HepG2 (cell line): ENCODE data around the gene CYP27A1. TPM values are rescaled to one million over a fixed set of nuclear protein-coding genes. Genes with fewer than 3 reads are reported as not detected.

Experiments
- CBX5 ChIP-seq: sonication (generic); formaldehyde crosslinking; IDR thresholded peaks from 2 replicates; pipeline ENCODE4 v1.4.0; 2020; ENCODE audit warnings: missing genetic modification reagents, borderline replicate concordance
- CSRNP2 ChIP-seq: sonication (generic); formaldehyde crosslinking; conservative IDR thresholded peaks from 2 replicates; pipeline ENCODE4 v1.8.0; 2022; ENCODE audit warnings: low read depth, missing genetic modification reagents
- FOXM1 ChIP-seq: sonication (generic); formaldehyde crosslinking; IDR thresholded peaks from 2 replicates; pipeline ENCODE4 v1.5.0; 2020; ENCODE audit warnings: missing genetic modification reagents
- GLI4 ChIP-seq: sonication (generic); formaldehyde crosslinking; IDR thresholded peaks from 2 replicates; pipeline ENCODE4 v1.5.1; 2020; ENCODE audit warnings: missing genetic modification reagents, mild to moderate bottlenecking, moderate library complexity, borderline replicate concordance
- IRF9 ChIP-seq: sonication (generic); formaldehyde crosslinking; IDR thresholded peaks from 2 replicates; pipeline ENCODE4 v1.8.0; 2022; ENCODE audit warnings: missing genetic modification reagents, mild to moderate bottlenecking, borderline replicate concordance
- MNT ChIP-seq: fragments of 450-650 bp; IDR thresholded peaks from 2 replicates; pipeline ENCODE4 v1.6.1; 2016
- MXD3 ChIP-seq: IDR thresholded peaks from 2 replicates; pipeline ENCODE4 v1.6.1; 2016; ENCODE audit warnings: mild to moderate bottlenecking, missing biosample characterization, missing genetic modification reagents
- NPAS2 ChIP-seq: sonication (generic); formaldehyde crosslinking; IDR thresholded peaks from 2 replicates; pipeline ENCODE4 v1.8.0; 2022; ENCODE audit warnings: mild to moderate bottlenecking, missing genetic modification reagents, borderline replicate concordance
- NR1H2 ChIP-seq: sonication (generic); formaldehyde crosslinking; IDR thresholded peaks from 2 replicates; pipeline ENCODE4 v1.8.1; 2022; ENCODE audit warnings: low read depth, missing genetic modification reagents, borderline replicate concordance
- SIN3A ChIP-seq: IDR thresholded peaks from 2 replicates; pipeline ENCODE4 v1.6.1; 2011; ENCODE audit warnings: low read depth, mild to moderate bottlenecking, control low read depth, low read length, borderline replicate concordance
- SMAD3 ChIP-seq: sonication (generic); formaldehyde crosslinking; IDR thresholded peaks from 2 replicates; pipeline ENCODE4 v1.4.0; 2020; ENCODE audit warnings: missing genetic modification reagents
- SUZ12 ChIP-seq: fragments of 150-350 bp; IDR thresholded peaks from 2 replicates; pipeline ENCODE4 v1.6.1; 2014; ENCODE audit warnings: low read depth, low read length
- TOE1 ChIP-seq: sonication (generic); formaldehyde crosslinking; IDR thresholded peaks from 2 replicates; pipeline ENCODE4 v1.4.0; 2020; ENCODE audit warnings: mild to moderate bottlenecking, missing genetic modification reagents
- ZNF180 ChIP-seq: sonication (generic); formaldehyde crosslinking; IDR thresholded peaks from 2 replicates; pipeline ENCODE4 v1.4.0; 2020; ENCODE audit warnings: low read depth, missing genetic modification reagents, borderline replicate concordance
- ZNF281 ChIP-seq: sonication (generic); formaldehyde crosslinking; IDR thresholded peaks from 2 replicates; pipeline ENCODE4 v1.4.0; 2020; ENCODE audit warnings: missing genetic modification reagents, borderline replicate concordance
- ZNF501 ChIP-seq: sonication (generic); formaldehyde crosslinking; IDR thresholded peaks from 2 replicates; pipeline ENCODE4 v1.5.1; 2020; ENCODE audit warnings: mild to moderate bottlenecking, moderate library complexity, missing genetic modification reagents
- ZNF552 ChIP-seq: sonication (generic); formaldehyde crosslinking; IDR thresholded peaks from 2 replicates; pipeline ENCODE4 v1.9.0; 2022; ENCODE audit warnings: missing genetic modification reagents, mild to moderate bottlenecking, borderline replicate concordance
- ZNF564 ChIP-seq: sonication (generic); formaldehyde crosslinking; IDR thresholded peaks from 2 replicates; pipeline ENCODE4 v1.8.1; 2023; ENCODE audit warnings: mild to moderate bottlenecking, missing genetic modification reagents
- ZNF674 ChIP-seq: sonication (generic); formaldehyde crosslinking; IDR thresholded peaks from 2 replicates; pipeline ENCODE4 v1.5.0; 2020; ENCODE audit warnings: low read depth, mild to moderate bottlenecking, missing genetic modification reagents
- polyA plus RNA-seq, 8 experiments: library from polyadenylated mRNA; depleted of rRNA in 3 of 8; stranded (reverse) in 7 of 8; unstranded in 1 of 8; fragments of >200 nt; fragmentation: Illumina TruSeq in 4 of 8; extraction: Trizol in 4 of 8; gene quantifications; 2 replicates each; pipeline versions ENCODE4 v1.2.1 to v1.2.3, GENCODE V29; 2011 to 2016; ENCODE audit warnings: low read depth in 4 of 8, missing spikeins in 1 of 8, mixed read lengths in 1 of 8; ENCODE audit not compliant: insufficient read depth in 1 of 8
- total RNA-seq, 5 experiments: library from RNA; depleted of rRNA; stranded (reverse); fragments of >200 nt; fragmentation: Illumina TruSeq; extraction: Trizol; gene quantifications; 2 replicates each; pipeline ENCODE4 v1.2.3, GENCODE V29; 2016; ENCODE audit warnings: low read depth in 1 of 5

The CYP27A1 gene
- total and polyA plus RNA-seq, 2 of the 13 experiments (the other 11 are each of a cell fraction or from before 2014, with no cell fraction given), result 157 to 266 TPM

GRCh38 chr2:218806346-218806978, 24.5 kb downstream of the CYP27A1 start (continued):
- TF ChIP-seq ZNF674 (no peak), ZNF180 (CRISPR knock-in tag) (no peak), NPAS2 (CRISPR knock-in tag) (no peak), SIN3A (peak; percentile 58; the same call in 1 of the 2 replicates), FOXM1 (no peak), GLI4 (CRISPR knock-in tag) (no peak), CSRNP2 (no peak), ZNF552 (peak; percentile 49; the same call in 1 of the 2 replicates), MNT (no peak), SUZ12 (no peak), ZNF501 (CRISPR knock-in tag) (no peak), MXD3 (CRISPR knock-in tag) (no peak), ZNF564 (CRISPR knock-in tag) (peak; percentile 85; the same call in 1 of the 2 replicates), SMAD3 (CRISPR knock-in tag) (peak; percentile 90), IRF9 (no peak; the same call in 1 of the 2 replicates), CBX5 (CRISPR knock-in tag) (no peak), ZNF281 (no peak), NR1H2 (no peak), TOE1 (CRISPR knock-in tag) (no peak)
